Smooth muscle cell (in vitro differentiated cells): ENCODE measurements around the gene ZNF14. TPM values are rescaled to one million over a fixed set of nuclear protein-coding genes. Genes with fewer than 3 reads are reported as not detected.

ENCODE experiments used
- DNase-seq: peaks from one replicate; lab custom pipeline; 2025; ENCODE audit not compliant: unreplicated experiment; lab: John Stamatoyannopoulos, UW
- H2AFZ ChIP-seq: fragments of 200-600 bp; sonication (generic); 2 replicates; pipeline ENCODE4 v1.6.0; 2016; ENCODE audit warnings: antibody characterized with exemption, low read depth, mild to moderate bottlenecking
- H3F3A ChIP-seq: fragments of 200-600 bp; sonication (generic); 2 replicates; pipeline ENCODE4 v1.6.0; 2017; ENCODE audit warnings: antibody characterized with exemption, low read depth
- H3K27ac ChIP-seq: fragments of 200-600 bp; sonication (generic); 2 replicates; pipeline ENCODE4 v1.5.1; 2016; ENCODE audit warnings: low read depth, mild to moderate bottlenecking
- H3K27me3 ChIP-seq: fragments of 200-600 bp; sonication (generic); 2 replicates; pipeline ENCODE4 v1.6.1; 2016; ENCODE audit warnings: low read depth, mild to moderate bottlenecking
- H3K36me3 ChIP-seq: fragments of 200-600 bp; sonication (generic); 2 replicates; pipeline ENCODE4 v1.5.1; 2016; ENCODE audit warnings: low read depth
- H3K4me1 ChIP-seq: fragments of 200-600 bp; sonication (generic); 2 replicates; pipeline ENCODE4 v1.5.1; 2016; ENCODE audit warnings: low read depth
- H3K4me2 ChIP-seq: fragments of 200-600 bp; sonication (generic); 2 replicates; pipeline ENCODE4 v1.6.0; 2016; ENCODE audit warnings: mild to moderate bottlenecking
- H3K4me3 ChIP-seq: fragments of 200-600 bp; sonication (generic); 2 replicates; pipeline ENCODE4 v1.5.1; 2016; ENCODE audit warnings: mild to moderate bottlenecking
- H3K79me2 ChIP-seq: fragments of 200-600 bp; sonication (generic); 2 replicates; pipeline ENCODE4 v1.6.0; 2016; ENCODE audit warnings: low read depth, mild to moderate bottlenecking
- H3K9ac ChIP-seq: fragments of 200-600 bp; sonication (generic); 2 replicates; pipeline ENCODE4 v1.6.0; 2016; ENCODE audit warnings: low read depth
- H3K9me3 ChIP-seq: fragments of 200-600 bp; sonication (generic); replicated peaks from 2 replicates; pipeline ENCODE4 v1.5.1; 2016; ENCODE audit warnings: low read depth
- H4K20me1 ChIP-seq: fragments of 200-600 bp; sonication (generic); 2 replicates; pipeline ENCODE4 v1.6.0; 2016; ENCODE audit warnings: low read depth
- CTCF ChIP-seq: fragments of 200-600 bp; sonication (generic); IDR thresholded peaks from 2 replicates; pipeline ENCODE4 v1.5.1; 2017; ENCODE audit warnings: borderline replicate concordance, mild to moderate bottlenecking, antibody characterized with exemption; ENCODE audit not compliant: insufficient read depth, poor library complexity, severe bottlenecking
- WGBS: methylation state at CpG from one replicate; pipeline ENCODE4 v1.1.7; 2016; ENCODE audit warnings: low lambda C conversion rate; 5-methylcytosine and 5-hydroxymethylcytosine counted together
- polyA plus RNA-seq: library from polyadenylated mRNA; unstranded; fragments of >200 nt; fragmentation: Nextera tagmentation; extraction: Ambion mirVana; gene quantifications from 2 replicates; pipeline ENCODE4 v1.2.1, GENCODE V29; 2016
- total RNA-seq: library from RNA; depleted of rRNA; stranded (reverse); fragments of >200 nt; gene quantifications from 2 replicates; pipeline ENCODE4 v1.2.3, GENCODE V29; 2014

Gene ZNF14
- total and polyA plus RNA-seq, 2 experiments from 2014 or later: 1.2 to 3.8 TPM

GRCh38 chr19:19748249-19748938 lies 15.5 kb upstream of the ZNF14 start:
- Histone ChIP-seq H3F3A (no peaks in the 10 kb centered on the region), H3K79me2 (no peaks in the 10 kb centered on the region), H3K27me3 (no peaks in the 10 kb centered on the region), H3K4me1 (no peaks in the 10 kb centered on the region), H3K9ac (no peak overlapping the region), H3K36me3 (no peaks in the 10 kb centered on the region), H2AFZ (no peak overlapping the region), H4K20me1 (no peaks in the 10 kb centered on the region), H3K27ac (no peak overlapping the region), H3K4me2 (no peak overlapping the region), H3K4me3 (no peak overlapping the region), H3K9me3 (no peaks in the 10 kb centered on the region)
- 88% methylated on average over 7 of the region's 9 CpGs for WGBS
- TF ChIP-seq CTCF: no peak
- no peak for DNase-seq

GRCh38 chr19:19747357-19748220 lies 14.7 kb upstream of the ZNF14 start:
- H3K27me3 ChIP-seq: no peaks in the 10 kb centered on the region
- no peak for DNase-seq
- no peaks in the 10 kb centered on the region for H3K4me1 ChIP-seq
- no peaks in the 10 kb centered on the region for H3K79me2 ChIP-seq
- H3K4me3 ChIP-seq: no peak overlapping the region
- no peak overlapping the region for H2AFZ ChIP-seq
- no peak overlapping the region for H3K4me2 ChIP-seq
- WGBS: 92% methylated on average over 13 of the region's 13 CpGs
- no peaks in the 10 kb centered on the region for H3F3A ChIP-seq
- no peak overlapping the region for H3K9ac ChIP-seq
- H3K27ac ChIP-seq: no peak overlapping the region
- no peaks in the 10 kb centered on the region for H4K20me1 ChIP-seq
- no peaks in the 10 kb centered on the region for H3K36me3 ChIP-seq
- no peaks in the 10 kb centered on the region for H3K9me3 ChIP-seq
- TF ChIP-seq CTCF: no peak

GRCh38 chr19:19746286-19747213 lies 13.6 kb upstream of the ZNF14 start:
- DNase-seq: no peak
- no peak for TF ChIP-seq CTCF
- Histone ChIP-seq H3K9me3 (no peaks in the 10 kb centered on the region), H3F3A (no peaks in the 10 kb centered on the region), H3K4me3 (no peak overlapping the region), H3K4me1 (no peaks in the 10 kb centered on the region), H3K27me3 (no peaks in the 10 kb centered on the region), H3K4me2 (no peak overlapping the region), H3K9ac (no peak overlapping the region), H4K20me1 (no peaks in the 10 kb centered on the region), H2AFZ (no peak overlapping the region), H3K79me2 (no peaks in the 10 kb centered on the region), H3K36me3 (no peaks in the 10 kb centered on the region), H3K27ac (no peak overlapping the region)
- WGBS: 81% methylated on average over 15 of the region's 15 CpGs
